T-cell (primary cell): ENCODE data around the gene FAT1. TPM values are rescaled to one million over a fixed set of nuclear protein-coding genes. Genes with fewer than 3 reads are reported as not detected.

Experiments used
- ATAC-seq, 4 experiments: fragments of 200-7000 bp in 3 of 4; fragments of 150-1000 bp in 1 of 4; cut with Tn5 transposase; replicated peaks in 1 of 4; 1 replicate in 3 of 4; 2 replicates in 1 of 4; pipeline ENCODE4 v1.10.0; 2021; ENCODE audit warnings: moderate library complexity in 3 of 4, mild to moderate bottlenecking in 2 of 4, moderate number of reproducible peaks in 1 of 4
- CTCF ChIA-PET, 2 donors: fragments of 300-600 bp; sonication (Branson Sonifier 250); formaldehyde crosslinking; loops; one replicate each; lab custom pipeline; 2022; ENCODE audit warnings: antibody characterized with exemption in 2 of 2; lab: Charles Lee
- POLR2A ChIA-PET, 2 donors: fragments of 300-600 bp; sonication (Branson Sonifier 250); formaldehyde crosslinking; loops; one replicate each; lab custom pipeline; 2022; ENCODE audit warnings: antibody characterized with exemption in 2 of 2; lab: Charles Lee
- DNase-seq, 35 experiments: peaks; one replicate each; pipeline versions ENCODE4 v3.0.0 to v3.0.0-alpha.2; 2013 to 2023
- H3K27ac ChIP-seq: one replicate; pipeline ENCODE4 v1.5.1; 2013; ENCODE audit warnings: low read length
- H3K27me3 ChIP-seq, 2 experiments: replicated peaks in 1 of 2; 1 replicate in 1 of 2; 2 replicates in 1 of 2; pipeline versions ENCODE4 v1.6.1 to v1.7.0; 2013; ENCODE audit warnings: low read length in 1 of 2, mixed read lengths in 1 of 2; ENCODE audit not compliant: control insufficient read depth in 2 of 2, insufficient read depth in 2 of 2; ENCODE audit errors: extremely low read depth in 1 of 2
- H3K36me3 ChIP-seq, 2 donors: 1 replicate in 1 of 2; 2 replicates in 1 of 2; pipeline versions ENCODE4 v1.6.1 to v1.7.0; 2013; ENCODE audit warnings: low read length in 1 of 2; ENCODE audit not compliant: control insufficient read depth in 2 of 2, insufficient read depth in 1 of 2; ENCODE audit errors: extremely low read depth in 1 of 2
- H3K4me1 ChIP-seq, 2 experiments: 1 replicate in 1 of 2; 2 replicates in 1 of 2; pipeline versions ENCODE4 v1.6.1 to v1.7.0; 2013; ENCODE audit warnings: low read length in 2 of 2, mixed read lengths in 1 of 2; ENCODE audit not compliant: insufficient read depth in 2 of 2, control insufficient read depth in 1 of 2; ENCODE audit errors: extremely low read depth in 1 of 2
- H3K4me3 ChIP-seq, 2 donors: 1 replicate in 1 of 2; 2 replicates in 1 of 2; pipeline versions ENCODE4 v1.5.1 to v1.7.0; 2013; ENCODE audit warnings: mild to moderate bottlenecking in 2 of 2, low read length in 1 of 2, moderate library complexity in 1 of 2; ENCODE audit not compliant: control insufficient read depth in 1 of 2; ENCODE audit errors: extremely low read depth in 1 of 2
- H3K9me3 ChIP-seq: 2 replicates; pipeline ENCODE4 v1.7.0; 2013
- H3K27ac Mint-ChIP-seq, 2 donors: one replicate each; pipeline ENCODE4 v1.8.0; 2020 to 2021; ENCODE audit warnings: mild to moderate bottlenecking in 2 of 2, mixed read lengths in 2 of 2
- H3K27me3 Mint-ChIP-seq, 2 donors: one replicate each; pipeline ENCODE4 v1.8.0; 2021 to 2022; ENCODE audit warnings: mixed read lengths in 2 of 2
- H3K36me3 Mint-ChIP-seq: one replicate; pipeline ENCODE4 v1.8.0; 2021; ENCODE audit warnings: mixed read lengths
- H3K4me1 Mint-ChIP-seq, 3 donors: one replicate each; pipeline ENCODE4 v1.8.0; 2020 to 2022; ENCODE audit warnings: mixed read lengths in 3 of 3, mild to moderate bottlenecking in 1 of 3
- H3K4me3 Mint-ChIP-seq, 3 donors: one replicate each; pipeline ENCODE4 v1.8.0; 2020 to 2022; ENCODE audit warnings: mild to moderate bottlenecking in 3 of 3, mixed read lengths in 3 of 3, moderate library complexity in 3 of 3
- H3K9me3 Mint-ChIP-seq, 3 donors: one replicate each; pipeline ENCODE4 v1.8.0; 2020 to 2022; ENCODE audit warnings: mixed read lengths in 3 of 3
- WGBS: methylation state at CpG from one replicate; pipeline ENCODE4 v1.1.5; 2013; ENCODE audit warnings: missing lambda C conversion rate; ENCODE audit not compliant: insufficient coverage; 5-methylcytosine and 5-hydroxymethylcytosine counted together
- total RNA-seq, 35 experiments: library from RNA in 6 of 35; stranded (reverse) in 6 of 35; fragments of 120-200 nt in 1 of 35; gene quantifications; one replicate each; pipeline versions ENCODE4 v1.2.1 to v1.2.4 and lab custom pipeline; 2013 to 2026

Gene FAT1
- total RNA-seq, 5 donors from 2014 or later (not counting 1 experiment from before 2014, with no cell fraction given) = 1.0 to 1.5 (median 1.5) TPM; not detected in 2

- Histone ChIP-seq H3K9me3 (no peaks in the 10 kb centered on the region), H3K27ac (no peak overlapping the region), H3K4me3 (no peak overlapping the region), H3K4me1 (no peaks in the 10 kb centered on the region), H3K36me3 (no peaks in the 10 kb centered on the region), H3K27me3 (no peaks in the 10 kb centered on the region)
- ATAC-seq = no peak
- no peak for DNase-seq
- ChIA-PET POLR2A (no interaction called here), CTCF (no interaction called here)
- Mint-ChIP-seq H3K4me1 (no peaks in the 10 kb centered on the region), H3K27ac (no peak overlapping the region), H3K27me3 (no peaks in the 10 kb centered on the region), H3K36me3 (no peaks in the 10 kb centered on the region), H3K4me3 (no peak overlapping the region), H3K9me3 (peaks cover 2 to 11% (median 3%) of the 10 kb centered on the region in 3 donors)
- no CpG with 5 or more reads among the region's 4 CpGs for WGBS
Observed at GRCh38 chr4:186647821-186648220, 75.8 kb downstream of the FAT1 start.

- POLR2A ChIA-PET = no interaction called here
- H3K27me3 Mint-ChIP-seq = no peaks in the 10 kb centered on the region
- no peaks in the 10 kb centered on the region for H3K4me1 Mint-ChIP-seq
- H3K36me3 Mint-ChIP-seq = no peaks in the 10 kb centered on the region
- H3K36me3 ChIP-seq = no peaks in the 10 kb centered on the region
- no peaks in the 10 kb centered on the region for H3K4me1 ChIP-seq
- DNase-seq (no peak), ATAC-seq (no peak)
- no peaks in the 10 kb centered on the region for H3K27me3 ChIP-seq
- CTCF ChIA-PET = no interaction called here
- H3K27ac ChIP-seq = no peak overlapping the region
- H3K27ac Mint-ChIP-seq = no peak overlapping the region
- H3K4me3 ChIP-seq = no peak overlapping the region
- H3K9me3 ChIP-seq = no peaks in the 10 kb centered on the region
- H3K9me3 Mint-ChIP-seq = peaks cover 0 to 11% (median 0%) of the 10 kb centered on the region in 3 donors
- no peak overlapping the region for H3K4me3 Mint-ChIP-seq
- 89% methylated on average over 7 of the region's 9 CpGs for WGBS
Observed at GRCh38 chr4:186644737-186645261, 78.9 kb downstream of the FAT1 start.

GRCh38 chr4:186644311-186644638 is 79.4 kb downstream of the FAT1 start:
- WGBS = no CpG with 5 or more reads among the region's 2 CpGs
- Histone ChIP-seq H3K27ac (no peak overlapping the region), H3K9me3 (no peaks in the 10 kb centered on the region), H3K4me3 (no peak overlapping the region), H3K36me3 (no peaks in the 10 kb centered on the region), H3K27me3 (no peaks in the 10 kb centered on the region), H3K4me1 (no peaks in the 10 kb centered on the region)
- DNase-seq = no peak
- H3K4me3 Mint-ChIP-seq = no peak overlapping the region
- H3K36me3 Mint-ChIP-seq = no peaks in the 10 kb centered on the region
- no peak for ATAC-seq
- peaks cover 0 to 11% (median 0%) of the 10 kb centered on the region in 3 donors for H3K9me3 Mint-ChIP-seq
- no peaks in the 10 kb centered on the region for H3K27me3 Mint-ChIP-seq
- H3K27ac Mint-ChIP-seq = no peak overlapping the region
- ChIA-PET POLR2A (no interaction called here), CTCF (no interaction called here)
- no peaks in the 10 kb centered on the region for H3K4me1 Mint-ChIP-seq

GRCh38 chr4:186643501-186644310 is 80.0 kb downstream of the FAT1 start:
- ATAC-seq (no peak), DNase-seq (no peak)
- Histone ChIP-seq H3K4me1 (no peaks in the 10 kb centered on the region), H3K27me3 (no peaks in the 10 kb centered on the region), H3K4me3 (no peak overlapping the region), H3K9me3 (no peaks in the 10 kb centered on the region), H3K36me3 (no peaks in the 10 kb centered on the region), H3K27ac (no peak overlapping the region)
- Mint-ChIP-seq H3K9me3 (peaks cover 0 to 11% (median 0%) of the 10 kb centered on the region in 3 donors), H3K27ac (no peak overlapping the region), H3K4me3 (no peak overlapping the region), H3K27me3 (no peaks in the 10 kb centered on the region), H3K36me3 (no peaks in the 10 kb centered on the region), H3K4me1 (no peaks in the 10 kb centered on the region)
- 97% methylated on average over 5 of the region's 14 CpGs for WGBS
- CTCF ChIA-PET = no interaction called here
- POLR2A ChIA-PET = no interaction called here

- no peaks in the 10 kb centered on the region for H3K27me3 Mint-ChIP-seq
- H3K9me3 Mint-ChIP-seq = peaks cover 0 to 11% (median 0%) of the 10 kb centered on the region in 3 donors
- H3K4me1 Mint-ChIP-seq = no peaks in the 10 kb centered on the region
- H3K4me1 ChIP-seq = no peaks in the 10 kb centered on the region
- H3K27me3 ChIP-seq = no peaks in the 10 kb centered on the region
- no peak overlapping the region for H3K4me3 Mint-ChIP-seq
- no peak for DNase-seq
- POLR2A ChIA-PET = no interaction called here
- no peak overlapping the region for H3K27ac ChIP-seq
- WGBS = 83% methylated on average over 8 of the region's 11 CpGs
- no peaks in the 10 kb centered on the region for H3K9me3 ChIP-seq
- no peaks in the 10 kb centered on the region for H3K36me3 Mint-ChIP-seq
- CTCF ChIA-PET = no interaction called here
- no peaks in the 10 kb centered on the region for H3K36me3 ChIP-seq
- no peak overlapping the region for H3K4me3 ChIP-seq
- no peak for ATAC-seq
- H3K27ac Mint-ChIP-seq = no peak overlapping the region
Observed at GRCh38 chr4:186642998-186643397, 80.7 kb downstream of the FAT1 start.

- H3K27me3 ChIP-seq = no peaks in the 10 kb centered on the region
- Mint-ChIP-seq H3K4me3 (no peak overlapping the region), H3K4me1 (no peaks in the 10 kb centered on the region), H3K9me3 (peaks cover 0 to 11% (median 0%) of the 10 kb centered on the region in 3 donors), H3K36me3 (no peaks in the 10 kb centered on the region), H3K27me3 (no peaks in the 10 kb centered on the region), H3K27ac (no peak overlapping the region)
- ChIA-PET POLR2A (no interaction called here), CTCF (no interaction called here)
- DNase-seq = no peak
- no peaks in the 10 kb centered on the region for H3K9me3 ChIP-seq
- WGBS = 91% methylated on average over 5 of the region's 15 CpGs
- no peak overlapping the region for H3K27ac ChIP-seq
- H3K36me3 ChIP-seq = no peaks in the 10 kb centered on the region
- ATAC-seq = no peak
- no peaks in the 10 kb centered on the region for H3K4me1 ChIP-seq
- no peak overlapping the region for H3K4me3 ChIP-seq
Observed at GRCh38 chr4:186642530-186642929, 81.1 kb downstream of the FAT1 start.
